Endometrial microvascular endothelial cells (primary cell): Measurements from ENCODE around the gene NPHP3. TPM values are rescaled to one million over a fixed set of nuclear protein-coding genes. Genes with fewer than 3 reads are reported as not detected.

Source experiments
- in situ Hi-C: cut with HindIII; loops from 2 replicates; pipeline ENCODE4 v1.10.0; 2017; ENCODE audit warnings: low sequenced_read_pairs, low pct_unique_long_range_greater_than_20kb; ENCODE audit errors: inconsistent ontology term
- total RNA-seq: library from RNA; depleted of rRNA; stranded (reverse); fragments of >200 nt; gene quantifications from one replicate; pipeline ENCODE4 v1.2.3, GENCODE V29; 2015; ENCODE audit errors: inconsistent ontology term

Gene NPHP3
- total RNA-seq, 1 donor from 2014 or later: 29.5 TPM

- in situ Hi-C loops: no loop called here
Measured at GRCh38 chr3:132652640-132653270, 69.5 kb downstream of the NPHP3 start.

GRCh38 chr3:132650153-132650552 is 72.1 kb downstream of the NPHP3 start:
- in situ Hi-C loops: no loop called here

DNA sequence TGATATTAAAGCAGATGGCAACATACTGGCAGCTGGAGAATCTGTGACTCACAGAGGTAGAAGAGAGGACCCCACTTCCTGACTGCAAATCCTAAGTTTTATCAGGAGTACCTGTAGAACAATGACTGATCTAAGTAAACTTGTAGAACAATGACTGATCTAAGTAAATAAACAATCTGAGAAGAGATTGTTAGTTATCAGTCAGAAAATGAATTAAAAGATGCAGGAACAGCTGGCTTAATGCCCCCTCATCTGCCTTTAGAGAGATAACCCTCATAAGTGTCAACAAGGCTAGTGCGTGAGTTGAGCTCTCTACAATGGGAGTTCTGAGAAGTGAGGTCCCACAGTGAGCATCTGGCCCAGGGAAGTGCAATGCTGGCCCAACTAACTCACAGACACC is 77.2 kb downstream of the NPHP3 start:
- in situ Hi-C loops: loop anchor here (25.0 kb wide), 1 partner anchor 108 kb away; no protein-coding TSS in a partner anchor

- in situ Hi-C loops: loop anchor here (25.0 kb wide), 1 partner anchor 106 kb away; no protein-coding TSS in a partner anchor
Measured at GRCh38 chr3:132643366-132643765, 78.8 kb downstream of the NPHP3 start.

DNA sequence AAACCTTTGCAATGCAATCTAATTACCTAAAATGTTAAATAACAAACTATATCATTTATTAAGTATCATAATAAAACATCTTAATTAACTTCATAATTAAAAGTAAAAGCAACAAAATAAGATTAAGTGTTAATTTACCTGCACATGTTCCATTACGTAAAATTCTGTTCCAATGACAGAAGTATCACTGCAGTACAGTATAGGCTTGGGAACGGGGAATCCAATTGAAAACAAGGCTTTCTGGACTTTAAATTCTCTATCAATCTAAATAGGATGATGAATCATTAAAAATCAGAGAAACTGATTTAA is 79.7 kb downstream of the NPHP3 start:
- in situ Hi-C loops: loop anchor here (25.0 kb wide), 1 partner anchor 105 kb away; no protein-coding TSS in a partner anchor

- in situ Hi-C loops: loop anchor here (25.0 kb wide), 1 partner anchor 105 kb away; no protein-coding TSS in a partner anchor
Measured at GRCh38 chr3:132641837-132642538, 80.2 kb downstream of the NPHP3 start.

GRCh38 chr3:132641427-132641826 is 80.8 kb downstream of the NPHP3 start:
- in situ Hi-C loops: loop anchor here (25.0 kb wide), 1 partner anchor 104 kb away; no protein-coding TSS in a partner anchor

- in situ Hi-C loops: loop anchor here (25.0 kb wide), 1 partner anchor 101 kb away; no protein-coding TSS in a partner anchor
Measured at GRCh38 chr3:132638706-132639105, 83.5 kb downstream of the NPHP3 start.

- in situ Hi-C loops: loop anchor here (25.0 kb wide), 1 partner anchor 100 kb away; no protein-coding TSS in a partner anchor
Measured at GRCh38 chr3:132637590-132637989, 84.6 kb downstream of the NPHP3 start.

- in situ Hi-C loops: loop anchor here (25.0 kb wide), 1 partner anchor 98 kb away; no protein-coding TSS in a partner anchor
Measured at GRCh38 chr3:132635052-132635451, 87.2 kb downstream of the NPHP3 start.

Other genes with a start within 250 kb of the NPHP3 start
- 0.37 TPM for gene ACKR4, start 125.1 kb downstream of the NPHP3 start, total RNA-seq
- gene ACAD11, start 62.6 kb downstream of the NPHP3 start, total RNA-seq: 18.6 TPM
- gene UBA5, start 62.1 kb downstream of the NPHP3 start, total RNA-seq: 26.1 TPM